KOPT-K1 (cell line): ENCODE data around the gene GNAQ.

Source experiments
- H3K27ac ChIP-seq: fragments of 200-600 bp; sonication (generic); 2 replicates; pipeline ENCODE4 v1.5.1; 2016; ENCODE audit warnings: antibody characterized with exemption, mild to moderate bottlenecking, low read depth, low read length; ENCODE audit not compliant: poor library complexity, severe bottlenecking
- H3K36me3 ChIP-seq: fragments of 200-600 bp; sonication (generic); 2 replicates; pipeline ENCODE4 v1.5.1; 2017; ENCODE audit warnings: antibody characterized with exemption, mild to moderate bottlenecking, low read length, moderate library complexity; ENCODE audit not compliant: insufficient read depth
- H3K9me3 ChIP-seq: fragments of 200-600 bp; sonication (generic); 2 replicates; pipeline ENCODE4 v1.5.1; 2017; ENCODE audit warnings: antibody characterized with exemption, low read length, mild to moderate bottlenecking; ENCODE audit not compliant: insufficient read depth, poor library complexity, severe bottlenecking

The GNAQ gene

GRCh38 chr9:77807846-77808750 is 223.5 kb downstream of the GNAQ start:
- H3K27ac ChIP-seq: peak overlapping the region; percentile 23

DNA sequence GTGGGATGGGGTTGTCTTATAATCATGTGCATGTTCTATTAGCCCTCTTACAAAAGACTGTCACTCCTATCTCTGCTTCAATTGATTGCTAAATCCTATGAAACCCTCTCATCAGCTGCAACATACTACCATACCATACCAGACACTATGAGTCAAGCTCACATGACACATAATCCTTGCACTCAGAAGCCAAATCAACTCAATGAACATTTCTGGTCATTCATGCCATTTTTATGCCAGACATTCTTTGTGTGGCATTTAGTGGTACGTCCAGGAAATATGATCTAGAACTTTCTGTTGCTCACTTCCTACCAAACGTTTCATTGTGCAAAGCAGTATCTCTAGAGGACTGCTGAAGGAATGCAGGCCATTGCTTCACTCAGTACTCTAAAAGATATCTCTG is 224.3 kb downstream of the GNAQ start:
- Histone ChIP-seq H3K27ac (no peak overlapping the region), H3K36me3 (peaks cover 85% of the 10 kb centered on the region), H3K9me3 (no peaks in the 10 kb centered on the region)

More at GRCh38 chr9:77807846-77808750, 223.5 kb downstream of the GNAQ start:
- peaks cover 83% of the 10 kb centered on the region for H3K36me3 ChIP-seq
- H3K9me3 ChIP-seq: no peaks in the 10 kb centered on the region

DNA sequence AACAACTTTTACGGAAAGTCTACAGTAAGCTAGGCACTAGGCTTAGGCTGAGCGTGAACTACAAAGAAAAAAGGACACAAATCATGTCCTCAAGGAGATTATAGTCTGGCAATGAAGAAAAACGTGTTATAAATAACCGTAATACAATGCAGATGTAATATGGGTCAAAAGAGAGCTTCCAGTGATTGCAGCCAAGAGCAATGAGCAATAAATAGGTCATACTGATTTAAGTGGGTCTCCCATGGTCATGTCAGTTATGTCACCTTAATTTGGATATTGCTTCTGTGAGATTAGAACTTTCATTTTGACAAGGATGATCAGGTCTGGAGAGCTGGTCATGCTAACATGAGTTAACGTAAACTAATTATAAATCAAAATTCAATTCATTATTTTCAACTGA is 224.9 kb downstream of the GNAQ start:
- no peaks in the 10 kb centered on the region for H3K9me3 ChIP-seq
- H3K27ac ChIP-seq: no peak overlapping the region
- H3K36me3 ChIP-seq: peaks cover 85% of the 10 kb centered on the region

DNA sequence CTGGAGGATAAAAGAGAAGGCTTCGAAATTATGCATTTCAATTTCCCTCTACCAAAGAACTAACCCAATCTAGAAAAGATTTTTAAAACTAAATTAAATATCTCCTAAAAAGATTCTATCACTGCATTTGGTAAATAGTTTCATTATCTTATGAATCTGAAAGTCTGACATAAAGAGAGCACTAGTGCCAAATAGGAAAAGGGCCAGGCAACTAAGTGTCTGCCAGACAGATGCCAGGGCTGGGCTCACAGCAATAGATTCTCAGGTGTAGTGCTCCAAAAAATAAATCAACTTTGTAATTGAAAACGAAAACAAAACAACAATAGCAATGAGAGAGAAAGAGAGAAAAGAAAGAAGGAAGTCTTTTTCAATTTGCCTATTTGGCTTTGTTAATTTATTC is 225.8 kb downstream of the GNAQ start:
- H3K9me3 ChIP-seq: no peaks in the 10 kb centered on the region
- no peak overlapping the region for H3K27ac ChIP-seq
- peaks cover 86% of the 10 kb centered on the region for H3K36me3 ChIP-seq

- H3K9me3 ChIP-seq: no peaks in the 10 kb centered on the region
- H3K36me3 ChIP-seq: peaks cover 77% of the 10 kb centered on the region
- H3K27ac ChIP-seq: no peak overlapping the region
Observed at GRCh38 chr9:77803423-77803822, 228.2 kb downstream of the GNAQ start.

DNA sequence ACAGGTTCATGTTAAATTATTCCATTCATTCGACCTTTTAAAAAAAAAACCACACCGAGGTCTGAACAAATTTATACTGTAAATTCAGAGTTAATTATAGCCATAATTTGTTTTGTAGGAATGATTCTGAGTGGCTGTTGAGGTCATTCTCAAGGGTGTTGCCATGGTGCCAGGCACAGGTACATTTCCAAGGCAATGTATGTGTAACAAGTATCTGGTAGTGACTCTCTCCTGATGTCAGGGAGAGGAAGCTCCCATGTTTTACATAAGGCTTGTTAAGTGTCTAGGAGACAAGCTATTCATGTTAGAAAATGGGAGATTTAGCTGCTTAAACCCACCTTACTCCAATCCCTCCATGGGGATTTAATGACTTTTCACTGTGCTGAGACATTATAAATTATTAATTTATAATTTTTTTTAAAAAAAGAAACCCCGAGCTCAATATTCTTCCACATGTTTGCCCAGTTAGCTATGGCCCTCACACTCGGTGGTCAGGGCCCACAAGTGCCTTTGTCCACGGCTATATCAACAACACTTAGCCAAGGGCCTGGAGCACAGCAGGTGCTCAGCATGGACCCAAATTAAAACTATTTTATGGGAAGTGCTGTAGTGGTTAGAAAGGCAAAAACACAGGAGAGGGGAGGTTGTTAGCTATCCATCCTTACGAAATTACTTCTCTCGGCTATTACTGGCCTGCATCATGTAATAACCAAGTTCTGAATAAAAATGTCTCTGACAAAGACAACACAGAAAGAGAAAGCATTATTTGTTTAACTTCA is 228.9 kb downstream of the GNAQ start:
- Histone ChIP-seq H3K27ac (no peak overlapping the region), H3K36me3 (peaks cover 84% of the 10 kb centered on the region), H3K9me3 (no peaks in the 10 kb centered on the region)

GRCh38 chr9:77802064-77802463 is 229.5 kb downstream of the GNAQ start:
- no peaks in the 10 kb centered on the region for H3K9me3 ChIP-seq
- no peak overlapping the region for H3K27ac ChIP-seq
- peaks cover 85% of the 10 kb centered on the region for H3K36me3 ChIP-seq

DNA sequence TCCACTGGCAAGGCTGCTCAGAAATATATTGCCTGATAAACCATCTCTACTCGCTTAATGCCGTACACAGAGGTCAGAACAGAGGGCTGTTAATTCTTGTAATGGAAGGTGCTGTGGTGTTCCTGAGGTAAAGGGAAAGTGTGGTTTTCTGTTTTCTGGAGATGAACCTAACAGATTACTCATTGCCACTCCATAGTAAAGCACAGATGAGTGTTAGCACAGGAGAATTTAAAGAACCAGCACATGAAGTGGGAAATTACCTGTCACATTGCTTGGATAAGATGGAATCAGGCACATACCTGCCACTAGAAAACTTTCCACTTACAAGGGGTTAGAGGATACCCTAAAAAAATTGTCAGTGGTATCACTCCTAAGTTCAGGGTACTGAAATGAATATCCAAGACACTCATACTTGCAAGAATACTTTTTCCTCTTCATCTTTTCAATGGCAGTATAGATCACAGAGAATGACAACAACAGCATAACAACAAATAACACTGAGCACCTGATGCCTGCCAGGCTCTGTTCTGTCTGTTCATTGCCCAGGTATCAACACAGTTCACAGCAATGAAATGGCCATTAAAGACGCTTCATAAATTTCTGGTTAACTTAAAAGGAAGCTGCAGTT is 230.6 kb downstream of the GNAQ start:
- peaks cover 85% of the 10 kb centered on the region for H3K36me3 ChIP-seq
- H3K9me3 ChIP-seq: no peaks in the 10 kb centered on the region
- no peak overlapping the region for H3K27ac ChIP-seq

DNA sequence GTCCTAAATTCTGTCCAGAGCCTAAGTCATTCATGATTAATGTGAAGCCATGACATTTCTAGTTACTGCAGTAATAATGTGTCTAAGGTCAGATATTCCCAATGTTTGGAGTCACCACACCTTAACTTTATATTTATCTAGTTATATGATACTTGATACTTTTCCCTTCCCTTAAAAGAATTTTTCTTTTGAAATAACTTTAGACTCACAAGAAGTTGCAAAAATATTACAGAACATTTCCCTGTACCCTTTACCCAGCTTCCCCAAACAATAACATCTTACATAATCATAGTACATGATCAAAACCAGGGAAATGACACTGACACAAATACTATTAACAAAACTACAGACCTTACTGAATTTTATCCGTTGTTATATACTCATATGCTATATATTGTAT is 233.5 kb downstream of the GNAQ start:
- Histone ChIP-seq H3K9me3 (no peaks in the 10 kb centered on the region), H3K36me3 (peaks cover 85% of the 10 kb centered on the region), H3K27ac (no peak overlapping the region)

- peaks cover 90% of the 10 kb centered on the region for H3K36me3 ChIP-seq
- H3K9me3 ChIP-seq: no peaks in the 10 kb centered on the region
- no peak overlapping the region for H3K27ac ChIP-seq
Observed at GRCh38 chr9:77794985-77795384, 236.6 kb downstream of the GNAQ start.

DNA sequence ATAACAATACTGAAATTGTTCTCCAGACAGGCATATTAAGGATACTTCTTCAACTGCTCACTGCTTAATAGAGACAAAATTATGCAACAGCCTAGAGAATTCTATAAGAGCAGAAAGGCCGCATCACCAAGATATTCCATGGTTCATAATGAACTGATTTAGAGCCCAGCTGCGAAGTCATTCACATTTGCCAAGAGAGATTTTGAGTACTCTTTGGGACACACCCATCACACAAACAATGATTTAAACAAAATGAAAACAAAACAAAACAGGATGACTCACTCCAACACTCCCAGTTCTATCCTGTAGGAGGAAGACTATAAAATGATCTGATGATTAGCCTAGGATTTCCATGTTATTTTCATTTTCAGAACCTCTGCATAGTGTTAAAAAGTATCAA is 237.8 kb downstream of the GNAQ start:
- no peaks in the 10 kb centered on the region for H3K9me3 ChIP-seq
- peaks cover 92% of the 10 kb centered on the region for H3K36me3 ChIP-seq
- no peak overlapping the region for H3K27ac ChIP-seq

- peaks cover 92% of the 10 kb centered on the region for H3K36me3 ChIP-seq
- H3K27ac ChIP-seq: no peak overlapping the region
- no peaks in the 10 kb centered on the region for H3K9me3 ChIP-seq
Observed at GRCh38 chr9:77789891-77790290, 241.7 kb downstream of the GNAQ start.

- Histone ChIP-seq H3K27ac (no peak overlapping the region), H3K36me3 (peaks cover 89% of the 10 kb centered on the region), H3K9me3 (peaks cover 26% of the 10 kb centered on the region)
Observed at GRCh38 chr9:77785341-77785740, 246.3 kb downstream of the GNAQ start.

DNA sequence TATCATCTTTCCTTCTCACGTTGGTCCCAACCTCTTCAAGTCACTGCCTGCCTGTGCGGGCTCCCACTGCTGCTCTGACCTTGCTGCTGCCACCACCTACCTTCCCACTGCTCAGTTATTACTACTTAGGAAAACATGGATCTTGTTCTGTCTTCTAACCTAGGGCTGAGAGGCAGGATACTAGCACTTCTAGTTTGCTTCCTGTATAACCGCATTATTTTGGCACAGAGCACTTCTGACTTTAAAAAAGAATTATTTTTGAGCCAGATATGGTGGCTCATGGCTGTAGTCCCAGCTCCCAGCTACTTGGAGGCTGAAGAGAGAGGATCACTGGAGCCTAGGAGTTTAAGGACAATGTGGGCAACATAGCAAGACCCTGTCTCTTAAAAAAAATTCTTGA is 248.1 kb downstream of the GNAQ start:
- H3K36me3 ChIP-seq: peaks cover 93% of the 10 kb centered on the region
- no peak overlapping the region for H3K27ac ChIP-seq
- H3K9me3 ChIP-seq: peaks cover 43% of the 10 kb centered on the region

DNA sequence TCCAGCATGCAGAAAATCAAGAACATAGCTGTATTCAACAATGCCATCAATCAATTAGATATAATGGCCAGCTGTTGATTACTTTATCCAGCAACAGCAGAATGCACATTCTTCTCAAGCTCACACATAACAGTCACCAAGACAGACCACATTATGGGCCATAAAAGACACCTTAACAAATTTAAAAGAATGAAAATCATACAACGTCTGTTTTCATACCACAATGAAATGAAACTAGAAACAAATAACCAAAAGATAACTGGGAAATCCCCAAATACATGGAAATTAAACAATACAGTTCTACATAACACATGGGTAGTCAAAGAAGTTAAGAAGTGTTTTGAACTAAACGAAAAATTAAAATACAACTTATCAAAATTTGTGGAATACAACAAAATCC is 252.6 kb downstream of the GNAQ start:
- Histone ChIP-seq H3K9me3 (peaks cover 64% of the 10 kb centered on the region), H3K27ac (no peak overlapping the region), H3K36me3 (peaks cover 94% of the 10 kb centered on the region)
